Liver (tissue), 9 donors: Measurements from ENCODE around the gene GJD3. TPM values are rescaled to one million over a fixed set of nuclear protein-coding genes. Genes with fewer than 3 reads are reported as not detected.

Experiments
- DNase-seq: peaks from one replicate; pipeline ENCODE4 v3.0.0-alpha.2; 2017; ENCODE audit warnings: low spot score
- H3K27ac ChIP-seq, 2 donors: one replicate each; pipeline ENCODE4 v1.7.0; 2013; ENCODE audit warnings: inconsistent platforms in 2 of 2, low read length in 2 of 2, control low read depth in 1 of 2, low read depth in 1 of 2, mild to moderate bottlenecking in 1 of 2
- H3K27me3 ChIP-seq, 4 donors: one replicate each; pipeline versions ENCODE4 v1.6.1 to v1.7.0; 2013; ENCODE audit warnings: low read length in 3 of 4, inconsistent platforms in 1 of 4, mild to moderate bottlenecking in 1 of 4, moderate library complexity in 1 of 4; ENCODE audit not compliant: control insufficient read depth in 4 of 4, insufficient read depth in 4 of 4
- H3K36me3 ChIP-seq, 4 donors: one replicate each; pipeline versions ENCODE4 v1.6.1 to v1.7.0; 2013; ENCODE audit warnings: low read length in 3 of 4, mild to moderate bottlenecking in 3 of 4, low read depth in 1 of 4, moderate library complexity in 1 of 4; ENCODE audit not compliant: control insufficient read depth in 4 of 4, insufficient read depth in 3 of 4
- H3K4me1 ChIP-seq, 4 donors: one replicate each; pipeline versions ENCODE4 v1.6.1 to v1.7.0; 2013; ENCODE audit warnings: low read length in 3 of 4, mild to moderate bottlenecking in 3 of 4, moderate library complexity in 1 of 4; ENCODE audit not compliant: control insufficient read depth in 4 of 4, insufficient read depth in 4 of 4
- H3K4me3 ChIP-seq, 3 donors: one replicate each; pipeline versions ENCODE4 v1.6.1 to v1.7.0; 2013; ENCODE audit warnings: low read length in 3 of 3, control low read depth in 1 of 3, low read depth in 1 of 3, mild to moderate bottlenecking in 1 of 3
- H3K9ac ChIP-seq, 2 donors: one replicate each; pipeline ENCODE4 v1.7.0; 2013; ENCODE audit warnings: low read length in 2 of 2, mild to moderate bottlenecking in 2 of 2, moderate library complexity in 2 of 2, control low read depth in 1 of 2, low read depth in 1 of 2
- H3K9me3 ChIP-seq, 4 donors: one replicate each; pipeline versions ENCODE4 v1.6.1 to v1.7.0; 2013; ENCODE audit warnings: low read length in 3 of 4; ENCODE audit not compliant: control insufficient read depth in 4 of 4
- EGR1 ChIP-seq, 2 donors: IDR thresholded peaks; 2 replicates each; pipeline ENCODE4 v1.6.1; 2016 to 2018; ENCODE audit warnings: antibody characterized with exemption in 2 of 2, low read depth in 2 of 2
- FOXA1 ChIP-seq: IDR thresholded peaks from 2 replicates; pipeline ENCODE4 v1.6.1; 2016; ENCODE audit warnings: antibody characterized with exemption
- FOXA2 ChIP-seq: IDR thresholded peaks from 2 replicates; pipeline ENCODE4 v1.6.1; 2016; ENCODE audit warnings: antibody characterized with exemption
- GABPA ChIP-seq, 2 donors: IDR thresholded peaks in 1 of 2; conservative IDR thresholded peaks in 1 of 2; 2 replicates each; pipeline ENCODE4 v1.6.1; 2016; ENCODE audit warnings: antibody characterized with exemption in 2 of 2, mild to moderate bottlenecking in 1 of 2, moderate library complexity in 1 of 2
- HNF4A ChIP-seq, 2 donors: conservative IDR thresholded peaks; 2 replicates each; pipeline ENCODE4 v1.6.1; 2016; ENCODE audit warnings: antibody characterized with exemption in 2 of 2, mild to moderate bottlenecking in 2 of 2
- HNF4G ChIP-seq: IDR thresholded peaks from 2 replicates; pipeline ENCODE4 v1.6.1; 2016; ENCODE audit warnings: antibody characterized with exemption
- JUND ChIP-seq, 2 donors: IDR thresholded peaks; 2 replicates each; pipeline ENCODE4 v1.6.1; 2016; ENCODE audit warnings: antibody characterized with exemption in 2 of 2
- NR2F2 ChIP-seq: IDR thresholded peaks from 2 replicates; pipeline ENCODE4 v1.6.1; 2016; ENCODE audit warnings: antibody characterized with exemption
- RAD21 ChIP-seq, 2 donors: IDR thresholded peaks; 2 replicates each; pipeline ENCODE4 v1.6.1; 2016; ENCODE audit warnings: antibody characterized with exemption in 2 of 2, mild to moderate bottlenecking in 2 of 2
- RXRA ChIP-seq, 2 donors: IDR thresholded peaks; 2 replicates each; pipeline ENCODE4 v1.6.1; 2017 to 2018; ENCODE audit warnings: antibody characterized with exemption in 2 of 2, mild to moderate bottlenecking in 1 of 2
- SP1 ChIP-seq: IDR thresholded peaks from 2 replicates; pipeline ENCODE4 v1.6.1; 2018; ENCODE audit warnings: antibody characterized with exemption, mild to moderate bottlenecking
- TAF1 ChIP-seq: conservative IDR thresholded peaks from 2 replicates; pipeline ENCODE4 v1.6.1; 2016; ENCODE audit warnings: antibody characterized with exemption, mild to moderate bottlenecking
- YY1 ChIP-seq: IDR thresholded peaks from 2 replicates; pipeline ENCODE4 v1.6.1; 2016; ENCODE audit warnings: antibody characterized with exemption, mild to moderate bottlenecking
- WGBS: extraction: QIAGEN DNeasy Blood & Tissue Kit; methylation state at CpG from one replicate; pipeline ENCODE4 v1.1.7; 2013; 5-methylcytosine and 5-hydroxymethylcytosine counted together
- polyA plus RNA-seq, 2 donors: library from polyadenylated mRNA; stranded (reverse) in 1 of 2; unstranded in 1 of 2; fragments of 200-250 nt in 1 of 2; fragments of >200 nt in 1 of 2; fragmentation: Nextera tagmentation in 1 of 2; extraction: Ambion mirVana in 1 of 2; gene quantifications; one replicate each; pipeline versions ENCODE4 v1.2.1 to v1.2.3, GENCODE V29; 2013 to 2015
- total RNA-seq, 2 donors: library from RNA; depleted of rRNA; stranded (reverse); fragments of >200 nt; gene quantifications; one replicate each; pipeline ENCODE4 v1.2.3, GENCODE V29; 2014
- TF ChIP-seq, protein P1 (sequence below): IDR thresholded peaks from 2 replicates; pipeline ENCODE4 v1.6.1; 2016; ENCODE audit warnings: antibody characterized with exemption
- TF ChIP-seq, protein P2 (sequence below): IDR thresholded peaks from 2 replicates; pipeline ENCODE4 v1.6.1; 2016; ENCODE audit warnings: antibody characterized with exemption, mild to moderate bottlenecking
- TF ChIP-seq, protein P3 (sequence below): fragments of 150-350 bp; IDR thresholded peaks from 2 replicates; pipeline ENCODE4 v1.5.1; 2017; ENCODE audit warnings: improper control_type of control experiment, low read depth, low read length; ENCODE audit not compliant: missing input control
- TF ChIP-seq, protein P4 (sequence below): IDR thresholded peaks from 2 replicates; pipeline ENCODE4 v1.6.1; 2016; ENCODE audit warnings: antibody characterized with exemption
- TF ChIP-seq, protein P5 (sequence below): IDR thresholded peaks from 2 replicates; pipeline ENCODE4 v1.6.1; 2016; ENCODE audit warnings: antibody characterized with exemption
- donor health status: healthy.
- donor health status: healthy.
- donor health status: healthy.
- donor health status: healthy.
- donor health status: healthy.

Gene GJD3
- total and polyA plus RNA-seq, 4 donors, result 0.47 to 0.59 (median 0.48) TPM; not detected in 1

DNA sequence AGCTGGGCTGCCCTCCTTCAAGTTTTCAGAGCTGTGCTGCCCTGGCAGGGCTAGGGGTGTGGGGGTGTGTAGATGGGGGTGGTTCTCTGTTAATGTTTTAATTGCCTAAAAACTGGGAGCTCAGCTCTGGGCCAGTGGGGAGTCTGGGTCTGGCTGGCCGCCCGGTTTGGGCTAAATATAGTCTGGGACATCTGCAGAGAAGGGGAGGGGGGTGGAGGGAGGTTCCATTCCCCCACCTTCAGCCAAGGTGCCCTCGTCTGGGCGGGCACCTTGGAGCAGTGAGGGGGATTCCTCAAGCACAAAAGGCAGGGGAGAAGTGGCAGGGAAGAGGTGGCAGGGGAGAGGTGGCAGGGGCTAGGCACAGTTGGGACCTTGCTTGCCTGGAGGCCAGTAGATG, 42.6 kb downstream of the GJD3 start (continued):
- TF ChIP-seq, protein P1, sequence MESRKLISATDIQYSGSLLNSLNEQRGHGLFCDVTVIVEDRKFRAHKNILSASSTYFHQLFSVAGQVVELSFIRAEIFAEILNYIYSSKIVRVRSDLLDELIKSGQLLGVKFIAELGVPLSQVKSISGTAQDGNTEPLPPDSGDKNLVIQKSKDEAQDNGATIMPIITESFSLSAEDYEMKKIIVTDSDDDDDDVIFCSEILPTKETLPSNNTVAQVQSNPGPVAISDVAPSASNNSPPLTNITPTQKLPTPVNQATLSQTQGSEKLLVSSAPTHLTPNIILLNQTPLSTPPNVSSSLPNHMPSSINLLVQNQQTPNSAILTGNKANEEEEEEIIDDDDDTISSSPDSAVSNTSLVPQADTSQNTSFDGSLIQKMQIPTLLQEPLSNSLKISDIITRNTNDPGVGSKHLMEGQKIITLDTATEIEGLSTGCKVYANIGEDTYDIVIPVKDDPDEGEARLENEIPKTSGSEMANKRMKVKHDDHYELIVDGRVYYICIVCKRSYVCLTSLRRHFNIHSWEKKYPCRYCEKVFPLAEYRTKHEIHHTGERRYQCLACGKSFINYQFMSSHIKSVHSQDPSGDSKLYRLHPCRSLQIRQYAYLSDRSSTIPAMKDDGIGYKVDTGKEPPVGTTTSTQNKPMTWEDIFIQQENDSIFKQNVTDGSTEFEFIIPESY, result no peak
- no peak for TF ChIP-seq SP1
- no peak for TF ChIP-seq FOXA1
- TF ChIP-seq FOXA2, result no peak
- TF ChIP-seq JUND (IDR thresholded peaks at IDR 0.05), result no peak

DNA sequence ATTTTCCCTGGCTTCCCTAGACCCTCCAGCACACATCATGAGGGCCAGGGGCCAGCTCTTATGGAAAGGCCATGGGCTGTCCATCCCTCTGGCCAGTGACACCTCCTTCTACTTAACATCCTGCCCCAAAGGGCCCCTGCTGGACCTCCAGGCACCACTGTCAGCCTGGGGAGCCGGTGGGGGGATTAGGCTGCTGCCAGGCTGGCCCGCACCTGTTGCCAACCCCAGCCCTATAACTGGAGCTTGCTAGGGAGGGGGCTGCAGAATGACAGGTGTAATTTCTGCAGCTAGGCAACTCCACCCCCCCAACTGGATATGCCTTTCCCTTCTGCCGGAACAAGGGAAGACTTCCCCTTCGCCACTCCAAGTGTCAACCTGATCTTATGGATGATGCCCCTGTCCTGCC, 43.0 kb downstream of the GJD3 start:
- Histone ChIP-seq H3K27me3 (no peaks in the 10 kb centered on the region), H3K4me3 (peak overlapping the region in 1 of 3 donors; percentile 22), H3K9me3 (no peaks in the 10 kb centered on the region), H3K36me3 (no peaks in the 10 kb centered on the region), H3K9ac (no peak overlapping the region), H3K27ac (peak overlapping the region; percentile 64 to 81), H3K4me1 (peaks cover 37 to 91% (median 80%) of the 10 kb centered on the region in 4 donors)
- no peak for DNase-seq
- TF ChIP-seq FOXA2, result no peak
- TF ChIP-seq, protein P2, sequence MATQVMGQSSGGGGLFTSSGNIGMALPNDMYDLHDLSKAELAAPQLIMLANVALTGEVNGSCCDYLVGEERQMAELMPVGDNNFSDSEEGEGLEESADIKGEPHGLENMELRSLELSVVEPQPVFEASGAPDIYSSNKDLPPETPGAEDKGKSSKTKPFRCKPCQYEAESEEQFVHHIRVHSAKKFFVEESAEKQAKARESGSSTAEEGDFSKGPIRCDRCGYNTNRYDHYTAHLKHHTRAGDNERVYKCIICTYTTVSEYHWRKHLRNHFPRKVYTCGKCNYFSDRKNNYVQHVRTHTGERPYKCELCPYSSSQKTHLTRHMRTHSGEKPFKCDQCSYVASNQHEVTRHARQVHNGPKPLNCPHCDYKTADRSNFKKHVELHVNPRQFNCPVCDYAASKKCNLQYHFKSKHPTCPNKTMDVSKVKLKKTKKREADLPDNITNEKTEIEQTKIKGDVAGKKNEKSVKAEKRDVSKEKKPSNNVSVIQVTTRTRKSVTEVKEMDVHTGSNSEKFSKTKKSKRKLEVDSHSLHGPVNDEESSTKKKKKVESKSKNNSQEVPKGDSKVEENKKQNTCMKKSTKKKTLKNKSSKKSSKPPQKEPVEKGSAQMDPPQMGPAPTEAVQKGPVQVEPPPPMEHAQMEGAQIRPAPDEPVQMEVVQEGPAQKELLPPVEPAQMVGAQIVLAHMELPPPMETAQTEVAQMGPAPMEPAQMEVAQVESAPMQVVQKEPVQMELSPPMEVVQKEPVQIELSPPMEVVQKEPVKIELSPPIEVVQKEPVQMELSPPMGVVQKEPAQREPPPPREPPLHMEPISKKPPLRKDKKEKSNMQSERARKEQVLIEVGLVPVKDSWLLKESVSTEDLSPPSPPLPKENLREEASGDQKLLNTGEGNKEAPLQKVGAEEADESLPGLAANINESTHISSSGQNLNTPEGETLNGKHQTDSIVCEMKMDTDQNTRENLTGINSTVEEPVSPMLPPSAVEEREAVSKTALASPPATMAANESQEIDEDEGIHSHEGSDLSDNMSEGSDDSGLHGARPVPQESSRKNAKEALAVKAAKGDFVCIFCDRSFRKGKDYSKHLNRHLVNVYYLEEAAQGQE, result no peak
- TF ChIP-seq, protein P3, sequence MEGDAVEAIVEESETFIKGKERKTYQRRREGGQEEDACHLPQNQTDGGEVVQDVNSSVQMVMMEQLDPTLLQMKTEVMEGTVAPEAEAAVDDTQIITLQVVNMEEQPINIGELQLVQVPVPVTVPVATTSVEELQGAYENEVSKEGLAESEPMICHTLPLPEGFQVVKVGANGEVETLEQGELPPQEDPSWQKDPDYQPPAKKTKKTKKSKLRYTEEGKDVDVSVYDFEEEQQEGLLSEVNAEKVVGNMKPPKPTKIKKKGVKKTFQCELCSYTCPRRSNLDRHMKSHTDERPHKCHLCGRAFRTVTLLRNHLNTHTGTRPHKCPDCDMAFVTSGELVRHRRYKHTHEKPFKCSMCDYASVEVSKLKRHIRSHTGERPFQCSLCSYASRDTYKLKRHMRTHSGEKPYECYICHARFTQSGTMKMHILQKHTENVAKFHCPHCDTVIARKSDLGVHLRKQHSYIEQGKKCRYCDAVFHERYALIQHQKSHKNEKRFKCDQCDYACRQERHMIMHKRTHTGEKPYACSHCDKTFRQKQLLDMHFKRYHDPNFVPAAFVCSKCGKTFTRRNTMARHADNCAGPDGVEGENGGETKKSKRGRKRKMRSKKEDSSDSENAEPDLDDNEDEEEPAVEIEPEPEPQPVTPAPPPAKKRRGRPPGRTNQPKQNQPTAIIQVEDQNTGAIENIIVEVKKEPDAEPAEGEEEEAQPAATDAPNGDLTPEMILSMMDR, result no peak
- no peak for TF ChIP-seq TAF1
- TF ChIP-seq YY1, result no peak
- no peak for TF ChIP-seq HNF4A (conservative IDR thresholded peaks at IDR 0.05)
- no peak for TF ChIP-seq HNF4G
- TF ChIP-seq EGR1 (IDR thresholded peaks at IDR 0.05; ENCODE audit: low read depth in 2 of 2), result no peak
- TF ChIP-seq RXRA (IDR thresholded peaks at IDR 0.05), result no peak
- no peak for TF ChIP-seq SP1
- no peak for TF ChIP-seq FOXA1
- TF ChIP-seq, protein P4, sequence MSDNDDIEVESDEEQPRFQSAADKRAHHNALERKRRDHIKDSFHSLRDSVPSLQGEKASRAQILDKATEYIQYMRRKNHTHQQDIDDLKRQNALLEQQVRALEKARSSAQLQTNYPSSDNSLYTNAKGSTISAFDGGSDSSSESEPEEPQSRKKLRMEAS, result no peak
- TF ChIP-seq, protein P5, sequence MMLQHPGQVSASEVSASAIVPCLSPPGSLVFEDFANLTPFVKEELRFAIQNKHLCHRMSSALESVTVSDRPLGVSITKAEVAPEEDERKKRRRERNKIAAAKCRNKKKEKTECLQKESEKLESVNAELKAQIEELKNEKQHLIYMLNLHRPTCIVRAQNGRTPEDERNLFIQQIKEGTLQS, result no peak
- no peak for TF ChIP-seq JUND (IDR thresholded peaks at IDR 0.05)
- TF ChIP-seq, protein P1, result no peak
- TF ChIP-seq GABPA (IDR thresholded peaks at IDR 0.05 in 1 of 2, conservative IDR thresholded peaks at IDR 0.05 in 1 of 2), result no peak
- no peak for TF ChIP-seq RAD21 (IDR thresholded peaks at IDR 0.05)
- no peak for TF ChIP-seq NR2F2
- 75% methylated on average over 4 of the region's 4 CpGs for WGBS
